SK-N-SH (cell line): ENCODE measurements around the gene NAV2. TPM values are rescaled to one million over a fixed set of nuclear protein-coding genes. Genes with fewer than 3 reads are reported as not detected.

Experiments
- CTCF ChIA-PET: fragments of 300-600, 350-600 bp; formaldehyde crosslinking; extraction: SDS; loops from one replicate; lab custom pipeline; 2021; lab: Yijun Ruan, JAX
- POLR2A ChIA-PET: fragments of 350-600 bp; sonication (Branson Sonifier 250); formaldehyde crosslinking; extraction: SDS; loops from one replicate; lab custom pipeline; 2020; ENCODE audit warnings: antibody characterized with exemption, inconsistent platforms; lab: Yijun Ruan, JAX
- DNase-seq: peaks from one replicate; pipeline ENCODE4 v3.0.0; 2012
- H2AFZ ChIP-seq: fragments of 200-600 bp; sonication (generic); 2 replicates; pipeline ENCODE4 v1.8.1; 2016; ENCODE audit warnings: antibody characterized with exemption, mild to moderate bottlenecking, low read depth
- H3F3A ChIP-seq: fragments of 200-600 bp; sonication (generic); replicated peaks from 2 replicates; pipeline ENCODE3; 2016; ENCODE audit warnings: antibody characterized with exemption, mild to moderate bottlenecking; ENCODE audit not compliant: insufficient read depth
- H3K27ac ChIP-seq, 2 experiments: fragments of 200-500 bp in 1 of 2; fragments of 200-600 bp in 1 of 2; sonication (Bioruptor generic) in 1 of 2; sonication (generic), shearing (Covaris generic) in 1 of 2; 2 replicates each; pipeline versions ENCODE4 v1.5.1 to v1.6.1; 2014 to 2016; ENCODE audit warnings: low read depth in 2 of 2, inconsistent platforms in 1 of 2, low read length in 1 of 2, mild to moderate bottlenecking in 1 of 2, mixed read lengths in 1 of 2
- H3K27me3 ChIP-seq: fragments of 200-600 bp; sonication (generic), shearing (Covaris generic); 2 replicates; pipeline ENCODE4 v1.6.1; 2016; ENCODE audit warnings: mixed run types; ENCODE audit not compliant: insufficient read depth
- H3K36me3 ChIP-seq, 2 experiments: fragments of 200-500 bp in 1 of 2; fragments of 200-600 bp in 1 of 2; sonication (Bioruptor generic) in 1 of 2; sonication (generic) in 1 of 2; replicated peaks in 1 of 2; 2 replicates each; pipeline versions ENCODE3 to v1.5.1; 2014 to 2016; ENCODE audit warnings: low read length in 1 of 2, mild to moderate bottlenecking in 1 of 2; ENCODE audit not compliant: insufficient read depth in 2 of 2, control insufficient read depth in 1 of 2
- H3K4me1 ChIP-seq, 2 experiments: fragments of 200-500 bp in 1 of 2; fragments of 200-600 bp in 1 of 2; sonication (Bioruptor generic) in 1 of 2; sonication (generic), shearing (Covaris generic) in 1 of 2; 2 replicates each; pipeline versions ENCODE4 v1.5.1 to v1.6.1; 2014 to 2016; ENCODE audit warnings: low read depth in 1 of 2, low read length in 1 of 2, mixed run types in 1 of 2; ENCODE audit not compliant: insufficient read depth in 2 of 2, control insufficient read depth in 1 of 2
- H3K4me2 ChIP-seq: fragments of 200-600 bp; sonication (generic), shearing (Covaris generic); 2 replicates; pipeline ENCODE4 v1.6.1; 2017; ENCODE audit warnings: mixed run types
- H3K4me3 ChIP-seq, 2 experiments: fragments of 200-500 bp in 1 of 2; fragments of 200-600 bp in 1 of 2; sonication (Bioruptor generic) in 1 of 2; sonication (generic), shearing (Covaris generic) in 1 of 2; 2 replicates each; pipeline versions ENCODE4 v1.5.1 to v1.8.1; 2014 to 2016; ENCODE audit warnings: low read depth in 2 of 2, inconsistent platforms in 1 of 2, low read length in 1 of 2, mild to moderate bottlenecking in 1 of 2, mixed read lengths in 1 of 2, moderate library complexity in 1 of 2
- H3K79me2 ChIP-seq: fragments of 200-600 bp; sonication (generic); 2 replicates; pipeline ENCODE4 v1.8.1; 2017; ENCODE audit warnings: mild to moderate bottlenecking; ENCODE audit not compliant: insufficient read depth
- H3K9ac ChIP-seq: fragments of 200-600 bp; sonication (generic); 2 replicates; pipeline ENCODE4 v1.6.1; 2017; ENCODE audit warnings: mixed run types
- H3K9me2 ChIP-seq: fragments of 200-600 bp; sonication (generic); 2 replicates; pipeline ENCODE4 v1.6.1; 2017; ENCODE audit warnings: mixed run types
- H3K9me3 ChIP-seq: fragments of 200-600 bp; sonication (generic); 2 replicates; pipeline ENCODE4 v1.6.1; 2017; ENCODE audit warnings: mixed run types, mild to moderate bottlenecking, moderate library complexity
- H4K20me1 ChIP-seq: fragments of 200-600 bp; sonication (generic); 2 replicates; pipeline ENCODE4 v1.6.1; 2017; ENCODE audit warnings: mild to moderate bottlenecking, mixed run types; ENCODE audit not compliant: insufficient read depth
- EP300 ChIP-seq, 2 experiments: IDR thresholded peaks; 2 replicates each; pipeline versions ENCODE4 v1.4.0 to v1.6.1; 2012; ENCODE audit warnings: borderline replicate concordance in 1 of 2, low read depth in 1 of 2, low read length in 1 of 2
- FOXJ3 ChIP-seq: sonication (generic); formaldehyde crosslinking; IDR thresholded peaks from 2 replicates; pipeline ENCODE4 v1.5.1; 2020; ENCODE audit warnings: mild to moderate bottlenecking, missing genetic modification reagents
- GABPA ChIP-seq: IDR thresholded peaks from 2 replicates; pipeline ENCODE4 v1.4.0; 2012; ENCODE audit warnings: low read depth, mild to moderate bottlenecking
- GATA2 ChIP-seq: sonication (generic); formaldehyde crosslinking; IDR thresholded peaks from 2 replicates; pipeline ENCODE4 v1.5.0; 2020; ENCODE audit warnings: mild to moderate bottlenecking, missing genetic modification reagents
- IRF3 ChIP-seq: fragments of 150-350 bp; IDR thresholded peaks from 2 replicates; pipeline ENCODE4 v1.6.1; 2016; ENCODE audit warnings: mild to moderate bottlenecking, low read depth, low read length
- PBX3 ChIP-seq: IDR thresholded peaks from 2 replicates; pipeline ENCODE4; 2012
- POLR2AphosphoS5 ChIP-seq: IDR thresholded peaks from 2 replicates; pipeline ENCODE4 v1.6.1; 2012; ENCODE audit warnings: low read depth, low read length
- RAD21 ChIP-seq: IDR thresholded peaks from 2 replicates; pipeline ENCODE4 v1.6.1; 2012; ENCODE audit warnings: mild to moderate bottlenecking, low read length
- RCOR1 ChIP-seq: fragments of 150-350 bp; IDR thresholded peaks from 2 replicates; pipeline ENCODE4 v1.6.1; 2017; ENCODE audit warnings: antibody characterized with exemption, low read length
- TAF1 ChIP-seq: IDR thresholded peaks from 2 replicates; pipeline ENCODE4 v1.6.1; 2012; ENCODE audit warnings: low read depth, mild to moderate bottlenecking, low read length, moderate library complexity, borderline replicate concordance
- YY1 ChIP-seq: IDR thresholded peaks from 2 replicates; pipeline ENCODE4 v1.4.0; 2012; ENCODE audit warnings: low read depth, mild to moderate bottlenecking
- WGBS: methylation state at CpG from one replicate; pipeline ENCODE4 v1.1.6; 2017; ENCODE audit warnings: low lambda C conversion rate; 5-methylcytosine and 5-hydroxymethylcytosine counted together
- polyA plus RNA-seq, 3 experiments: library from polyadenylated mRNA; depleted of rRNA; stranded (reverse); fragments of >200 nt; gene quantifications; 2 replicates each; pipeline ENCODE4 v1.2.3, GENCODE V29; 2012

The NAV2 gene
- polyA plus RNA-seq, 1 of the 3 experiments (the other 2 are of a cell fraction) = 26.2 TPM

GRCh38 chr11:19686234-19686633, 26.4 kb upstream of the NAV2 start:
- Histone ChIP-seq H2AFZ (no peak overlapping the region), H3K4me2 (no peak overlapping the region), H3K36me3 (peaks cover 0 to 16% of the 10 kb centered on the region in 2 experiments), H3K9ac (no peak overlapping the region), H3K4me1 (peaks cover 6 to 45% of the 10 kb centered on the region in 2 experiments; a peak in 3 of 4 replicates), H3K79me2 (peaks cover 30% of the 10 kb centered on the region), H3K27me3 (no peaks in the 10 kb centered on the region), H3K27ac (no peak overlapping the region), H4K20me1 (no peaks in the 10 kb centered on the region), H3F3A (peaks cover 3% of the 10 kb centered on the region), H3K9me2 (no peaks in the 10 kb centered on the region), H3K9me3 (no peaks in the 10 kb centered on the region), H3K4me3 (no peak overlapping the region)
- DNase-seq = no peak
- ChIA-PET POLR2A (no interaction called here), CTCF (interaction anchor here (0.9 to 1.6 kb wide), 3 partner anchors 12 to 139 kb away, joined by 3 to 4 read pairs (median 3); no protein-coding TSS in a partner anchor)
- WGBS = 80% methylated on average over 1 of the region's 1 CpG
- TF ChIP-seq GABPA = no peak
- TF ChIP-seq POLR2AphosphoS5 = no peak
- no peak for TF ChIP-seq FOXJ3 (CRISPR knock-in tag)
- TF ChIP-seq PBX3 = no peak
- no peak for TF ChIP-seq YY1
- no peak for TF ChIP-seq IRF3
- TF ChIP-seq TAF1 = no peak
- TF ChIP-seq RAD21 = no peak

GRCh38 chr11:19687392-19687791, 25.2 kb upstream of the NAV2 start:
- Histone ChIP-seq H3K9me2 (no peaks in the 10 kb centered on the region), H3K27ac (no peak overlapping the region; a peak in 1 of 4 replicates), H2AFZ (no peak overlapping the region), H3K27me3 (no peaks in the 10 kb centered on the region), H4K20me1 (peaks cover 9% of the 10 kb centered on the region; the same call in 1 of the 2 replicates), H3K4me3 (no peak overlapping the region), H3F3A (peaks cover 3% of the 10 kb centered on the region), H3K36me3 (peaks cover 0 to 16% of the 10 kb centered on the region in 2 experiments), H3K4me2 (no peak overlapping the region), H3K4me1 (peaks cover 0 to 41% of the 10 kb centered on the region in 2 experiments; a peak in 2 of 4 replicates), H3K9me3 (no peaks in the 10 kb centered on the region), H3K79me2 (peaks cover 27% of the 10 kb centered on the region), H3K9ac (no peak overlapping the region)
- TF ChIP-seq TAF1 (no peak), GATA2 (CRISPR knock-in tag) (peak; percentile 53; the same call in 1 of the 2 replicates), EP300 (IDR thresholded peaks at IDR 0.05; ENCODE audit: borderline replicate concordance in 1 of 2, low read depth in 1 of 2, low read length in 1 of 2) (peak in 1 of 2 experiments; percentile 55; a peak in 1 of 4 replicates), RCOR1 (0 out of 2 replicates have a peak, but pooled peaks have one; percentile 26), FOXJ3 (CRISPR knock-in tag) (0 out of 2 replicates have a peak, but pooled peaks have one; percentile 31)
- 91% methylated on average over 1 of the region's 1 CpG for WGBS
- ChIA-PET CTCF (interaction anchor here (1.1 to 1.6 kb wide), 3 partner anchors 10 to 124 kb away, joined by 3 to 4 read pairs (median 3); no protein-coding TSS in a partner anchor), POLR2A (no interaction called here)
- no peak for DNase-seq
